H1 (cell line): Measurements from ENCODE around the gene MBTPS1. TPM values are rescaled to one million over a fixed set of nuclear protein-coding genes. Genes with fewer than 3 reads are reported as not detected.

ENCODE experiments used
- CTCF ChIA-PET: fragments of 300-600 bp; sonication (Branson Sonifier 250); formaldehyde crosslinking; loops from one replicate; lab custom pipeline; 2021; ENCODE audit not compliant: partially characterized antibody; lab: Charles Lee
- POLR2A ChIA-PET: fragments of 300-600 bp; sonication (Branson Sonifier 250); formaldehyde crosslinking; loops from one replicate; lab custom pipeline; 2021; ENCODE audit warnings: inconsistent platforms; ENCODE audit not compliant: partially characterized antibody; lab: Charles Lee
- DNase-seq, 2 experiments: peaks; one replicate each; pipeline versions ENCODE4 v3.0.0 to v3.0.0-alpha.2; 2010 to 2022; ENCODE audit warnings: low spot score in 2 of 2, low read depth in 1 of 2, mixed read lengths in 1 of 2
- FAIRE-seq: peaks from 2 replicates; lab custom pipeline; 2011; peaks lifted over from hg19 to GRCh38; lab: Jason Lieb, UNC
- H2AFZ ChIP-seq: 2 replicates; pipeline ENCODE4 v1.8.1; 2012; ENCODE audit warnings: low read length, inconsistent platforms
- H2AK5ac ChIP-seq: 2 replicates; pipeline ENCODE4 v1.6.1; 2013; ENCODE audit warnings: low read depth, low read length
- H2BK120ac ChIP-seq: replicated peaks from 2 replicates; pipeline ENCODE3; 2013; ENCODE audit warnings: low read depth, low read length, inconsistent platforms
- H2BK12ac ChIP-seq: 2 replicates; pipeline ENCODE4 v1.6.1; 2013; ENCODE audit warnings: low read depth, low read length
- H2BK15ac ChIP-seq: 2 replicates; pipeline ENCODE4 v1.6.1; 2013; ENCODE audit warnings: low read length
- H2BK20ac ChIP-seq: 2 replicates; pipeline ENCODE4 v1.6.1; 2013; ENCODE audit warnings: low read length
- H2BK5ac ChIP-seq: 2 replicates; pipeline ENCODE4 v1.6.1; 2013; ENCODE audit warnings: low read depth, low read length
- H3K14ac ChIP-seq: 2 replicates; pipeline ENCODE4 v1.6.1; 2013; ENCODE audit warnings: inconsistent platforms; ENCODE audit not compliant: insufficient read length
- H3K18ac ChIP-seq: 2 replicates; pipeline ENCODE4 v1.6.1; 2013; ENCODE audit warnings: low read length; ENCODE audit errors: extremely low read depth
- H3K23ac ChIP-seq: 2 replicates; pipeline ENCODE4 v1.6.1; 2013; ENCODE audit warnings: inconsistent platforms; ENCODE audit not compliant: insufficient read length
- H3K23me2 ChIP-seq: 2 replicates; pipeline ENCODE4 v1.6.1; 2013; ENCODE audit warnings: low read depth, low read length
- H3K27ac ChIP-seq: 2 replicates; pipeline ENCODE4 v1.6.1; 2011; ENCODE audit warnings: low read depth, low read length, inconsistent platforms
- H3K27me3 ChIP-seq, 4 experiments: replicated peaks in 1 of 4; 1 replicate in 1 of 4; 2 replicates in 3 of 4; pipeline versions ENCODE4 v1.6.1 to v1.8.1; 2011 to 2013; ENCODE audit warnings: low read length in 3 of 4, mild to moderate bottlenecking in 3 of 4, inconsistent platforms in 2 of 4, mixed read lengths in 2 of 4, moderate library complexity in 1 of 4; ENCODE audit not compliant: control insufficient read depth in 3 of 4, insufficient read depth in 3 of 4; ENCODE audit errors: extremely low read depth in 1 of 4
- H3K36me3 ChIP-seq, 4 experiments: 2 replicates each; pipeline versions ENCODE4 v1.6.1 to v1.8.1; 2011 to 2013; ENCODE audit warnings: mild to moderate bottlenecking in 4 of 4, low read length in 3 of 4, moderate library complexity in 2 of 4, control low read depth in 1 of 4, inconsistent platforms in 1 of 4; ENCODE audit not compliant: insufficient read depth in 4 of 4, control insufficient read depth in 2 of 4
- H3K4ac ChIP-seq: replicated peaks from 2 replicates; pipeline ENCODE3; 2013; ENCODE audit warnings: low read length, low read depth, mixed read lengths, inconsistent platforms; ENCODE audit not compliant: insufficient read length
- H3K4me1 ChIP-seq, 4 experiments: replicated peaks in 1 of 4; 1 replicate in 1 of 4; 2 replicates in 3 of 4; pipeline versions ENCODE4 v1.6.1 to v1.8.1; 2011 to 2013; ENCODE audit warnings: low read length in 3 of 4, inconsistent platforms in 2 of 4, mixed read lengths in 1 of 4; ENCODE audit not compliant: insufficient read depth in 4 of 4, control insufficient read depth in 3 of 4
- H3K4me2 ChIP-seq, 2 experiments: 2 replicates each; pipeline versions ENCODE4 v1.6.1 to v1.8.1; 2011 to 2013; ENCODE audit warnings: low read depth in 2 of 2, low read length in 2 of 2, control low read depth in 1 of 2, inconsistent platforms in 1 of 2, mild to moderate bottlenecking in 1 of 2; ENCODE audit not compliant: insufficient read depth in 1 of 2
- H3K4me3 ChIP-seq, 4 experiments: fragments of 200-600, 300-600 bp in 1 of 4; sonication (generic), shearing (Covaris generic), sonication (Bioruptor Twin) in 1 of 4; 2 replicates each; pipeline versions ENCODE4 v1.5.1 to v1.8.1; 2011 to 2016; ENCODE audit warnings: low read length in 4 of 4, low read depth in 3 of 4, control low read depth in 2 of 4, inconsistent platforms in 2 of 4, mild to moderate bottlenecking in 2 of 4, mixed read lengths in 1 of 4, moderate library complexity in 1 of 4; ENCODE audit not compliant: insufficient read depth in 2 of 4; ENCODE audit errors: extremely low read depth in 1 of 4
- H3K56ac ChIP-seq: replicated peaks from 2 replicates; pipeline ENCODE3; 2013; ENCODE audit warnings: low read depth, mild to moderate bottlenecking, mixed read lengths, low read length, inconsistent platforms; ENCODE audit not compliant: insufficient read length
- H3K79me1 ChIP-seq: 2 replicates; pipeline ENCODE4 v1.6.1; 2013; ENCODE audit warnings: low read depth, low read length, control low read depth
- H3K79me2 ChIP-seq, 2 experiments: 2 replicates each; pipeline versions ENCODE4 v1.6.1 to v1.8.1; 2012 to 2013; ENCODE audit warnings: low read length in 2 of 2, mild to moderate bottlenecking in 2 of 2, inconsistent platforms in 1 of 2; ENCODE audit not compliant: insufficient read depth in 2 of 2, control insufficient read depth in 1 of 2
- H3K9ac ChIP-seq, 4 experiments: replicated peaks in 1 of 4; 1 replicate in 1 of 4; 2 replicates in 3 of 4; pipeline versions ENCODE4 v1.6.1 to v1.8.1; 2011 to 2013; ENCODE audit warnings: low read depth in 3 of 4, low read length in 3 of 4, control low read depth in 2 of 4, mild to moderate bottlenecking in 2 of 4, moderate library complexity in 2 of 4, inconsistent platforms in 1 of 4; ENCODE audit errors: extremely low read depth in 1 of 4
- H3K9me3 ChIP-seq, 2 experiments: 2 replicates each; pipeline versions ENCODE4 v1.6.1 to v1.8.1; 2012 to 2013; ENCODE audit warnings: mild to moderate bottlenecking in 2 of 2, moderate library complexity in 2 of 2, control low read depth in 1 of 2, inconsistent platforms in 1 of 2, low read depth in 1 of 2, low read length in 1 of 2, mixed read lengths in 1 of 2; ENCODE audit not compliant: insufficient read depth in 2 of 2
- H4K20me1 ChIP-seq, 2 experiments: replicated peaks in 1 of 2; 2 replicates each; pipeline versions ENCODE3 to v1.8.1; 2011 to 2013; ENCODE audit warnings: inconsistent platforms in 2 of 2, low read length in 2 of 2, mild to moderate bottlenecking in 1 of 2; ENCODE audit not compliant: insufficient read depth in 2 of 2, control insufficient read depth in 1 of 2
- H4K5ac ChIP-seq: 2 replicates; pipeline ENCODE4 v1.6.1; 2013; ENCODE audit warnings: low read length, low read depth, mixed read lengths, inconsistent platforms; ENCODE audit not compliant: insufficient read length
- H4K8ac ChIP-seq: 2 replicates; pipeline ENCODE4 v1.8.0; 2013; ENCODE audit warnings: mild to moderate bottlenecking, moderate library complexity, low read length, inconsistent platforms; ENCODE audit not compliant: insufficient read depth; ENCODE audit errors: extremely low read depth
- H4K91ac ChIP-seq: replicated peaks from 2 replicates; pipeline ENCODE3; 2013; ENCODE audit warnings: low read length, mixed read lengths, inconsistent platforms; ENCODE audit not compliant: insufficient read length
- BCL11A ChIP-seq, 2 experiments: IDR thresholded peaks; one replicate each; pipeline ENCODE4 v1.6.1; 2011; ENCODE audit warnings: low read depth in 2 of 2, low read length in 2 of 2, mild to moderate bottlenecking in 2 of 2
- CEBPB ChIP-seq: IDR thresholded peaks from 2 replicates; pipeline ENCODE4 v1.6.1; 2012; ENCODE audit warnings: low read depth, low read length
- CHD1 ChIP-seq: IDR thresholded peaks from 2 replicates; pipeline ENCODE4 v1.6.1; 2012; ENCODE audit warnings: low read depth, low read length, improper control_type of control experiment
- EGR1 ChIP-seq: IDR thresholded peaks from 2 replicates; pipeline ENCODE4 v1.6.1; 2011; ENCODE audit warnings: low read depth, low read length, borderline replicate concordance
- GTF2F1 ChIP-seq: IDR thresholded peaks from 2 replicates; pipeline ENCODE4 v1.6.1; 2012; ENCODE audit warnings: low read depth, low read length, improper control_type of control experiment, borderline replicate concordance
- HDAC2 ChIP-seq, 2 experiments: fragments of 300-600 bp in 1 of 2; sonication (generic) in 1 of 2; IDR thresholded peaks; 2 replicates each; pipeline ENCODE4 v1.6.1; 2011 to 2012; ENCODE audit warnings: low read depth in 2 of 2, low read length in 2 of 2, mild to moderate bottlenecking in 2 of 2, moderate library complexity in 2 of 2, borderline replicate concordance in 1 of 2, inconsistent platforms in 1 of 2
- KDM5A ChIP-seq: fragments of 200-600 bp; IDR thresholded peaks from 2 replicates; pipeline ENCODE4 v1.7.1; 2012; ENCODE audit warnings: mild to moderate bottlenecking, low read length, inconsistent platforms, mixed read lengths
- NRF1 ChIP-seq: IDR thresholded peaks from 2 replicates; pipeline ENCODE4 v1.6.1; 2011; ENCODE audit warnings: mild to moderate bottlenecking, low read depth, low read length, improper control_type of control experiment
- SIRT6 ChIP-seq: IDR thresholded peaks from one replicate; pipeline ENCODE4 v1.7.1; 2012; ENCODE audit warnings: low read length, inconsistent platforms
- SP4 ChIP-seq: IDR thresholded peaks from 2 replicates; pipeline ENCODE4 v1.6.1; 2012; ENCODE audit warnings: low read length, inconsistent platforms
- SRF ChIP-seq: IDR thresholded peaks from 2 replicates; pipeline ENCODE4 v1.6.1; 2011; ENCODE audit warnings: mild to moderate bottlenecking, low read depth, low read length, moderate library complexity
- USF2 ChIP-seq: IDR thresholded peaks from 2 replicates; pipeline ENCODE4 v1.6.1; 2011; ENCODE audit warnings: low read length, improper control_type of control experiment
- WGBS, 2 experiments: shearing (Covaris generic) in 1 of 2; methylation state at CpG; one replicate each; pipeline versions ENCODE4 v1.1.6 to v1.1.7; 2013 to 2015; ENCODE audit warnings: low lambda C conversion rate in 2 of 2, mixed read lengths in 2 of 2, inconsistent platforms in 1 of 2, low coverage in 1 of 2, missing lambda C conversion rate in 1 of 2; ENCODE audit not compliant: insufficient replicate concordance in 2 of 2, insufficient coverage in 1 of 2, insufficient read length in 1 of 2; ENCODE audit errors: extremely low coverage in 1 of 2, missing lambda C conversion rate in 1 of 2; 5-methylcytosine and 5-hydroxymethylcytosine counted together
- polyA plus RNA-seq, 7 experiments: library from polyadenylated mRNA; depleted of rRNA in 3 of 7; stranded (reverse) in 5 of 7; unstranded in 2 of 7; fragments of >200 nt in 5 of 7; fragments of 200-250 nt in 2 of 7; gene quantifications; 1 replicate in 5 of 7; 2 replicates in 1 of 7; 4 replicates in 1 of 7; pipeline versions ENCODE4 v1.2.1 to v1.2.3, GENCODE V29; 2011 to 2013; ENCODE audit warnings: missing spikeins in 2 of 7, mixed read lengths in 2 of 7
- total RNA-seq: library from RNA; stranded (reverse); fragmentation: NEBNext Ultra II Directional; extraction: Animal tissue kit (Norgen Biotek cat#: 25700); gene quantifications from 2 replicates; pipeline ENCODE4 v1.2.1, GENCODE V29; 2021

MBTPS1 gene
- total and polyA plus RNA-seq, 2 of the 8 experiments (the other 6 are each of a cell fraction or from before 2014, with no cell fraction given), result 30.6 to 53.3 TPM

DNA sequence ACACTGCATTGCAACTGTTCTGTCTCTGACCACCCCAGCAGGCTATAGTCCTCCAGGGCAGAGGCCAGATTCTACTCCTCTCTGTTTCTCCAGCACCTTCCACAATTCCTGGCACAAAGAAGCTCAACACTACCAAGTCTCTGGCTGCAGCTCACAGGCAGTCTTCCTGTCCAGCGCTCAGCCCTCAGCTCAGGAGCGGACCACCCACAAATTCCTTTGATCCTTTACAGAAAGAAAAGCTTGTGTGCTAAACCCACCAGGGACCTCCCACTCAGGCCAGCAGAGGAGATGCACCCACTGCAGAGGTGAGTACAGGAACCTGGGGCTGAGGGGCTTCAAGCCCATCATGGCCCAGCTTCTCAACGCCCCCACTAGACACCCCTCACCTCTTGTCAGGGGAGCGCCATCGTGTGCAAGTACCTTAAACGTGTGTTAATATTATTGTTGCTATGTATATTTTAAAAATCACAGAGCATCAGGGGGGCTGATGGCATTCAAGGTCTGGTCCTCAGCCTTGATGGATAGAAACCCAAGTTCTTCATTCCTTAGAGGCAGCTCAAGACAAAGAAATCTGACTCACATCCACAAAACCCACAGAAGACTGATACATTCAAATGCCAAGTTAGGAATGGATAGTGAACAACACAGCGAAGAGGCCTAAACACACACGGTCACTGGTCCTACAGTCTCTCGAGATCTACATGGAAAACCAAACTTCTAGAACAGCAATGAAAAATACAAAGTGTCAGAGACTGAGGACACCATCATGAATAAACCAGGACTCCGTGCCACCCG, 19.8 kb upstream of the MBTPS1 start:
- Histone ChIP-seq H4K20me1 (peaks cover 3 to 15% of the 10 kb centered on the region in 2 experiments), H4K5ac (no peak overlapping the region), H3K79me1 (peaks cover 15% of the 10 kb centered on the region), H3K23ac (no peak overlapping the region), H3K4me2 (no peak overlapping the region), H3K18ac (no peak overlapping the region), H2BK5ac (0 out of 2 replicates have a peak overlapping the region, but pooled peaks have one; percentile 44), H3K4me1 (peaks cover 11 to 25% (median 20%) of the 10 kb centered on the region in 4 experiments), H4K91ac (no peak overlapping the region), H3K36me3 (no peaks in the 10 kb centered on the region), H2AK5ac (no peak overlapping the region), H2BK15ac (no peak overlapping the region), H3K27ac (no peak overlapping the region), H3K4me3 (no peak overlapping the region), H4K8ac (peak overlapping the region; percentile 71; the same call in 1 of the 2 replicates), H3K9me3 (no peaks in the 10 kb centered on the region), H3K79me2 (peaks cover 0 to 88% of the 10 kb centered on the region in 2 experiments; a peak in 3 of 4 replicates), H2BK120ac (no peak overlapping the region), H3K9ac (no peak overlapping the region), H2AFZ (no peak overlapping the region), H3K56ac (no peak overlapping the region), H3K27me3 (no peaks in the 10 kb centered on the region), H3K23me2 (no peaks in the 10 kb centered on the region), H2BK12ac (no peak overlapping the region), H2BK20ac (no peak overlapping the region), H3K4ac (no peak overlapping the region), H3K14ac (no peak overlapping the region)
- POLR2A ChIA-PET, result interaction anchor here (3.7 kb wide), 1 partner anchor 18 kb away, joined by 19 read pairs; the partner anchor contains the start of gene MBTPS1
- WGBS, 2 experiments, result 95% methylated on average over 11 of the region's 11 CpGs; no CpG with 5 or more reads in 1 of the 2 experiments
- DNase-seq (no peak), FAIRE-seq (no peak)
- CTCF ChIA-PET, result interaction anchor here (0.6 to 3.8 kb wide), 5 partner anchors 20 to 50 kb away, joined by 3 to 15 read pairs (median 3); partner anchors contain the start of gene MBTPS1
- TF ChIP-seq HDAC2 (IDR thresholded peaks at IDR 0.05; ENCODE audit: borderline replicate concordance in 1 of 2, low read depth in 2 of 2, low read length in 2 of 2) (no peak), SIRT6 (no peak), CEBPB (no peak), CHD1 (no peak), SP4 (no peak), USF2 (no peak), SRF (no peak), NRF1 (no peak), KDM5A (no peak), EGR1 (no peak), BCL11A (IDR thresholded peaks at IDR 0.05; ENCODE audit: low read depth in 2 of 2, low read length in 2 of 2) (no peak), GTF2F1 (no peak)
